ENCODE data around the gene NECAP2.
"Not testable (repeated sequence)": the region's sequence is repeated elsewhere in the genome, so short reads cannot be mapped to it uniquely, and the experiment has no call there.

NECAP2 gene

GRCh38 chr1:16430606-16431005 lies 9.9 kb upstream of the NECAP2 start:
- no peak for DNase-seq

GRCh38 chr1:16433030-16433429 lies 7.5 kb upstream of the NECAP2 start:
- no peak for DNase-seq

- DNase-seq: no peak
Measured at GRCh38 chr1:16434007-16434406, 6.5 kb upstream of the NECAP2 start.

- peak; percentile 51 for DNase-seq
Measured at GRCh38 chr1:16434501-16434900, 6.0 kb upstream of the NECAP2 start.

GRCh38 chr1:16436946-16437474 lies 3.5 kb upstream of the NECAP2 start, which contains the start of gene SPATA21:
Gene SPATA21 (minus strand): TSS chr1:16437424. CDS start chr1:16431371, 6,053 bp downstream.
- DNase-seq: no peak

GRCh38 chr1:16438516-16438915 lies 2.0 kb upstream of the NECAP2 start:
- DNase-seq: no peak

GRCh38 chr1:16438924-16439323 lies 1.6 kb upstream of the NECAP2 start:
- DNase-seq: no peak

- no peak for DNase-seq
Measured at GRCh38 chr1:16440131-16440469, 424 bp upstream of the NECAP2 start.

- no peak for DNase-seq
Measured at GRCh38 chr1:16441282-16441665, 750 bp downstream of the NECAP2 start.

- DNase-seq: no peak
Measured at GRCh38 chr1:16442265-16442664, 1.7 kb downstream of the NECAP2 start.

- DNase-seq: no peak
Measured at GRCh38 chr1:16442941-16443340, 2.4 kb downstream of the NECAP2 start.

GRCh38 chr1:16443975-16444770 lies 3.6 kb downstream of the NECAP2 start:
- DNase-seq: no peak

- DNase-seq: no peak
Measured at GRCh38 chr1:16445052-16445451, 4.5 kb downstream of the NECAP2 start.

GRCh38 chr1:16446116-16446515 lies 5.6 kb downstream of the NECAP2 start:
- DNase-seq: no peak

- no peak for DNase-seq
Measured at GRCh38 chr1:16447641-16448040, 7.1 kb downstream of the NECAP2 start.

GRCh38 chr1:16449065-16449464 lies 8.5 kb downstream of the NECAP2 start:
- DNase-seq: no peak

GRCh38 chr1:16449666-16450065 lies 9.1 kb downstream of the NECAP2 start:
- no peak for DNase-seq

- no peak for DNase-seq
Measured at GRCh38 chr1:16450863-16451481, 10.4 kb downstream of the NECAP2 start.

- no peak for DNase-seq
Measured at GRCh38 chr1:16451841-16452528, 11.5 kb downstream of the NECAP2 start.

- DNase-seq: not testable (repeated sequence)
Measured at GRCh38 chr1:16454909-16455308, 14.4 kb downstream of the NECAP2 start.

GRCh38 chr1:16456151-16456550 lies 15.6 kb downstream of the NECAP2 start:
- DNase-seq: not testable (repeated sequence)

- DNase-seq: no peak
Measured at GRCh38 chr1:16458831-16459230, 18.3 kb downstream of the NECAP2 start.

- no peak for DNase-seq
Measured at GRCh38 chr1:16459352-16459925, 18.9 kb downstream of the NECAP2 start.

Measured in fibroblast of upper back skin (primary cell).